Right hindlimb (tissue), 1 donor: Measurements from ENCODE around the gene SLC1A3.
A peak's percentile ranks its signal among the peaks of the same experiment; 100 is the strongest.

ENCODE experiments used
- DNase-seq: peaks from one replicate; pipeline ENCODE4 v3.0.0-alpha.2; 2018

The SLC1A3 gene

GRCh38 chr5:36600917-36601527 is 5.4 kb upstream of the SLC1A3 start:
- DNase-seq: no peak

GRCh38 chr5:36602704-36603321 is 3.6 kb upstream of the SLC1A3 start:
- no peak for DNase-seq

GRCh38 chr5:36605241-36605640 is 1.2 kb upstream of the SLC1A3 start:
- DNase-seq: no peak

GRCh38 chr5:36606036-36606427 is 374 bp upstream of the SLC1A3 start:
- no peak for DNase-seq

- DNase-seq: peak; percentile 68
Measured at GRCh38 chr5:36607114-36607571, 737 bp downstream of the SLC1A3 start.

GRCh38 chr5:36607838-36608783 is 1.7 kb downstream of the SLC1A3 start:
- no peak for DNase-seq

- no peak for DNase-seq
Measured at GRCh38 chr5:36610621-36611020, 4.2 kb downstream of the SLC1A3 start.

- no peak for DNase-seq
Measured at GRCh38 chr5:36611520-36612274, 5.3 kb downstream of the SLC1A3 start.

GRCh38 chr5:36613241-36613640 is 6.8 kb downstream of the SLC1A3 start:
- DNase-seq: no peak

- no peak for DNase-seq
Measured at GRCh38 chr5:36613771-36614656, 7.6 kb downstream of the SLC1A3 start.

GRCh38 chr5:36614657-36615308 is 8.4 kb downstream of the SLC1A3 start:
- no peak for DNase-seq

- no peak for DNase-seq
Measured at GRCh38 chr5:36619012-36619635, 12.7 kb downstream of the SLC1A3 start.

GRCh38 chr5:36621985-36622384 is 15.6 kb downstream of the SLC1A3 start:
- no peak for DNase-seq

- DNase-seq: no peak
Measured at GRCh38 chr5:36623832-36624231, 17.4 kb downstream of the SLC1A3 start.

GRCh38 chr5:36624277-36624676 is 17.9 kb downstream of the SLC1A3 start:
- no peak for DNase-seq

- DNase-seq: no peak
Measured at GRCh38 chr5:36628695-36629094, 22.3 kb downstream of the SLC1A3 start.

GRCh38 chr5:36629729-36630128 is 23.3 kb downstream of the SLC1A3 start:
- DNase-seq: no peak

- no peak for DNase-seq
Measured at GRCh38 chr5:36630201-36631145, 24.1 kb downstream of the SLC1A3 start.

- no peak for DNase-seq
Measured at GRCh38 chr5:36631154-36631553, 24.7 kb downstream of the SLC1A3 start.
